H1 (cell line): ENCODE data around the gene LPCAT1. TPM values are rescaled to one million over a fixed set of nuclear protein-coding genes. Genes with fewer than 3 reads are reported as not detected.

Experiments used
- CTCF ChIA-PET: fragments of 300-600 bp; sonication (Branson Sonifier 250); formaldehyde crosslinking; loops from one replicate; lab custom pipeline; 2021; ENCODE audit not compliant: partially characterized antibody; lab: Charles Lee
- POLR2A ChIA-PET: fragments of 300-600 bp; sonication (Branson Sonifier 250); formaldehyde crosslinking; loops from one replicate; lab custom pipeline; 2021; ENCODE audit warnings: inconsistent platforms; ENCODE audit not compliant: partially characterized antibody; lab: Charles Lee
- DNase-seq, 2 experiments: peaks; one replicate each; pipeline versions ENCODE4 v3.0.0 to v3.0.0-alpha.2; 2010 to 2022; ENCODE audit warnings: low spot score in 2 of 2, low read depth in 1 of 2, mixed read lengths in 1 of 2
- FAIRE-seq: peaks from 2 replicates; lab custom pipeline; 2011; peaks lifted over from hg19 to GRCh38; lab: Jason Lieb, UNC
- H2AFZ ChIP-seq: 2 replicates; pipeline ENCODE4 v1.8.1; 2012; ENCODE audit warnings: low read length, inconsistent platforms
- H2AK5ac ChIP-seq: 2 replicates; pipeline ENCODE4 v1.6.1; 2013; ENCODE audit warnings: low read depth, low read length
- H2BK120ac ChIP-seq: replicated peaks from 2 replicates; pipeline ENCODE3; 2013; ENCODE audit warnings: low read depth, low read length, inconsistent platforms
- H2BK12ac ChIP-seq: 2 replicates; pipeline ENCODE4 v1.6.1; 2013; ENCODE audit warnings: low read depth, low read length
- H2BK15ac ChIP-seq: 2 replicates; pipeline ENCODE4 v1.6.1; 2013; ENCODE audit warnings: low read length
- H2BK20ac ChIP-seq: 2 replicates; pipeline ENCODE4 v1.6.1; 2013; ENCODE audit warnings: low read length
- H2BK5ac ChIP-seq: 2 replicates; pipeline ENCODE4 v1.6.1; 2013; ENCODE audit warnings: low read depth, low read length
- H3K14ac ChIP-seq: 2 replicates; pipeline ENCODE4 v1.6.1; 2013; ENCODE audit warnings: inconsistent platforms; ENCODE audit not compliant: insufficient read length
- H3K18ac ChIP-seq: 2 replicates; pipeline ENCODE4 v1.6.1; 2013; ENCODE audit warnings: low read length; ENCODE audit errors: extremely low read depth
- H3K23ac ChIP-seq: 2 replicates; pipeline ENCODE4 v1.6.1; 2013; ENCODE audit warnings: inconsistent platforms; ENCODE audit not compliant: insufficient read length
- H3K23me2 ChIP-seq: 2 replicates; pipeline ENCODE4 v1.6.1; 2013; ENCODE audit warnings: low read depth, low read length
- H3K27ac ChIP-seq: 2 replicates; pipeline ENCODE4 v1.6.1; 2011; ENCODE audit warnings: low read depth, low read length, inconsistent platforms
- H3K27me3 ChIP-seq, 4 experiments: replicated peaks in 1 of 4; 1 replicate in 1 of 4; 2 replicates in 3 of 4; pipeline versions ENCODE4 v1.6.1 to v1.8.1; 2011 to 2013; ENCODE audit warnings: low read length in 3 of 4, mild to moderate bottlenecking in 3 of 4, inconsistent platforms in 2 of 4, mixed read lengths in 2 of 4, moderate library complexity in 1 of 4; ENCODE audit not compliant: control insufficient read depth in 3 of 4, insufficient read depth in 3 of 4; ENCODE audit errors: extremely low read depth in 1 of 4
- H3K36me3 ChIP-seq, 4 experiments: 2 replicates each; pipeline versions ENCODE4 v1.6.1 to v1.8.1; 2011 to 2013; ENCODE audit warnings: mild to moderate bottlenecking in 4 of 4, low read length in 3 of 4, moderate library complexity in 2 of 4, control low read depth in 1 of 4, inconsistent platforms in 1 of 4; ENCODE audit not compliant: insufficient read depth in 4 of 4, control insufficient read depth in 2 of 4
- H3K4ac ChIP-seq: replicated peaks from 2 replicates; pipeline ENCODE3; 2013; ENCODE audit warnings: low read length, low read depth, mixed read lengths, inconsistent platforms; ENCODE audit not compliant: insufficient read length
- H3K4me1 ChIP-seq, 4 experiments: replicated peaks in 1 of 4; 1 replicate in 1 of 4; 2 replicates in 3 of 4; pipeline versions ENCODE4 v1.6.1 to v1.8.1; 2011 to 2013; ENCODE audit warnings: low read length in 3 of 4, inconsistent platforms in 2 of 4, mixed read lengths in 1 of 4; ENCODE audit not compliant: insufficient read depth in 4 of 4, control insufficient read depth in 3 of 4
- H3K4me2 ChIP-seq, 2 experiments: 2 replicates each; pipeline versions ENCODE4 v1.6.1 to v1.8.1; 2011 to 2013; ENCODE audit warnings: low read depth in 2 of 2, low read length in 2 of 2, control low read depth in 1 of 2, inconsistent platforms in 1 of 2, mild to moderate bottlenecking in 1 of 2; ENCODE audit not compliant: insufficient read depth in 1 of 2
- H3K4me3 ChIP-seq, 4 experiments: fragments of 200-600, 300-600 bp in 1 of 4; sonication (generic), shearing (Covaris generic), sonication (Bioruptor Twin) in 1 of 4; 2 replicates each; pipeline versions ENCODE4 v1.5.1 to v1.8.1; 2011 to 2016; ENCODE audit warnings: low read length in 4 of 4, low read depth in 3 of 4, control low read depth in 2 of 4, inconsistent platforms in 2 of 4, mild to moderate bottlenecking in 2 of 4, mixed read lengths in 1 of 4, moderate library complexity in 1 of 4; ENCODE audit not compliant: insufficient read depth in 2 of 4; ENCODE audit errors: extremely low read depth in 1 of 4
- H3K56ac ChIP-seq: replicated peaks from 2 replicates; pipeline ENCODE3; 2013; ENCODE audit warnings: low read depth, mild to moderate bottlenecking, mixed read lengths, low read length, inconsistent platforms; ENCODE audit not compliant: insufficient read length
- H3K79me1 ChIP-seq: 2 replicates; pipeline ENCODE4 v1.6.1; 2013; ENCODE audit warnings: low read depth, low read length, control low read depth
- H3K79me2 ChIP-seq, 2 experiments: 2 replicates each; pipeline versions ENCODE4 v1.6.1 to v1.8.1; 2012 to 2013; ENCODE audit warnings: low read length in 2 of 2, mild to moderate bottlenecking in 2 of 2, inconsistent platforms in 1 of 2; ENCODE audit not compliant: insufficient read depth in 2 of 2, control insufficient read depth in 1 of 2
- H3K9ac ChIP-seq, 4 experiments: replicated peaks in 1 of 4; 1 replicate in 1 of 4; 2 replicates in 3 of 4; pipeline versions ENCODE4 v1.6.1 to v1.8.1; 2011 to 2013; ENCODE audit warnings: low read depth in 3 of 4, low read length in 3 of 4, control low read depth in 2 of 4, mild to moderate bottlenecking in 2 of 4, moderate library complexity in 2 of 4, inconsistent platforms in 1 of 4; ENCODE audit errors: extremely low read depth in 1 of 4
- H3K9me3 ChIP-seq, 2 experiments: 2 replicates each; pipeline versions ENCODE4 v1.6.1 to v1.8.1; 2012 to 2013; ENCODE audit warnings: mild to moderate bottlenecking in 2 of 2, moderate library complexity in 2 of 2, control low read depth in 1 of 2, inconsistent platforms in 1 of 2, low read depth in 1 of 2, low read length in 1 of 2, mixed read lengths in 1 of 2; ENCODE audit not compliant: insufficient read depth in 2 of 2
- H4K20me1 ChIP-seq, 2 experiments: replicated peaks in 1 of 2; 2 replicates each; pipeline versions ENCODE3 to v1.8.1; 2011 to 2013; ENCODE audit warnings: inconsistent platforms in 2 of 2, low read length in 2 of 2, mild to moderate bottlenecking in 1 of 2; ENCODE audit not compliant: insufficient read depth in 2 of 2, control insufficient read depth in 1 of 2
- H4K5ac ChIP-seq: 2 replicates; pipeline ENCODE4 v1.6.1; 2013; ENCODE audit warnings: low read length, low read depth, mixed read lengths, inconsistent platforms; ENCODE audit not compliant: insufficient read length
- H4K8ac ChIP-seq: 2 replicates; pipeline ENCODE4 v1.8.0; 2013; ENCODE audit warnings: mild to moderate bottlenecking, moderate library complexity, low read length, inconsistent platforms; ENCODE audit not compliant: insufficient read depth; ENCODE audit errors: extremely low read depth
- H4K91ac ChIP-seq: replicated peaks from 2 replicates; pipeline ENCODE3; 2013; ENCODE audit warnings: low read length, mixed read lengths, inconsistent platforms; ENCODE audit not compliant: insufficient read length
- POLR2A ChIP-seq, 2 experiments: IDR thresholded peaks; 1 replicate in 1 of 2; 2 replicates in 1 of 2; pipeline ENCODE4 v1.6.1; 2011; ENCODE audit warnings: low read depth in 2 of 2, low read length in 2 of 2, mild to moderate bottlenecking in 2 of 2; ENCODE audit errors: control extremely low read depth in 1 of 2
- TAF7 ChIP-seq: optimal IDR thresholded peaks from 2 replicates; pipeline ENCODE3; 2011; ENCODE audit warnings: low read depth, mild to moderate bottlenecking, inconsistent platforms, low read length, moderate library complexity, borderline replicate concordance
- USF2 ChIP-seq: IDR thresholded peaks from 2 replicates; pipeline ENCODE4 v1.6.1; 2011; ENCODE audit warnings: low read length, improper control_type of control experiment
- WGBS, 2 experiments: shearing (Covaris generic) in 1 of 2; methylation state at CpG; one replicate each; pipeline versions ENCODE4 v1.1.6 to v1.1.7; 2013 to 2015; ENCODE audit warnings: low lambda C conversion rate in 2 of 2, mixed read lengths in 2 of 2, inconsistent platforms in 1 of 2, low coverage in 1 of 2, missing lambda C conversion rate in 1 of 2; ENCODE audit not compliant: insufficient replicate concordance in 2 of 2, insufficient coverage in 1 of 2, insufficient read length in 1 of 2; ENCODE audit errors: extremely low coverage in 1 of 2, missing lambda C conversion rate in 1 of 2; 5-methylcytosine and 5-hydroxymethylcytosine counted together
- polyA plus RNA-seq, 7 experiments: library from polyadenylated mRNA; depleted of rRNA in 3 of 7; stranded (reverse) in 5 of 7; unstranded in 2 of 7; fragments of >200 nt in 5 of 7; fragments of 200-250 nt in 2 of 7; gene quantifications; 1 replicate in 5 of 7; 2 replicates in 1 of 7; 4 replicates in 1 of 7; pipeline versions ENCODE4 v1.2.1 to v1.2.3, GENCODE V29; 2011 to 2013; ENCODE audit warnings: missing spikeins in 2 of 7, mixed read lengths in 2 of 7
- total RNA-seq: library from RNA; stranded (reverse); fragmentation: NEBNext Ultra II Directional; extraction: Animal tissue kit (Norgen Biotek cat#: 25700); gene quantifications from 2 replicates; pipeline ENCODE4 v1.2.1, GENCODE V29; 2021

Gene LPCAT1
- total and polyA plus RNA-seq, 2 of the 8 experiments (the other 6 are each of a cell fraction or from before 2014, with no cell fraction given): 107 to 260 TPM

- Histone ChIP-seq H4K20me1 (peaks cover 0 to 10% of the 10 kb centered on the region in 2 experiments), H4K8ac (no peak overlapping the region), H3K56ac (no peak overlapping the region), H3K9ac (no peak overlapping the region), H3K4me1 (no peaks in the 10 kb centered on the region), H3K18ac (no peak overlapping the region), H3K79me1 (peaks cover 5% of the 10 kb centered on the region; the same call in 1 of the 2 replicates), H3K4me2 (no peak overlapping the region), H3K23me2 (no peaks in the 10 kb centered on the region), H3K23ac (no peak overlapping the region), H3K27ac (no peak overlapping the region), H4K91ac (no peak overlapping the region), H4K5ac (no peak overlapping the region), H3K79me2 (peaks cover 0 to 3% of the 10 kb centered on the region in 2 experiments; a peak in 1 of 4 replicates), H2AK5ac (no peak overlapping the region), H2BK12ac (no peak overlapping the region), H3K27me3 (no peaks in the 10 kb centered on the region; a peak in 1 of 7 replicates), H2BK120ac (no peak overlapping the region), H3K14ac (no peak overlapping the region), H2BK20ac (no peak overlapping the region), H2AFZ (no peak overlapping the region), H2BK15ac (no peak overlapping the region), H3K4ac (no peak overlapping the region), H3K36me3 (peaks cover 9 to 73% (median 55%) of the 10 kb centered on the region in 4 experiments; a peak in 7 of 8 replicates), H3K9me3 (peaks cover 28 to 47% of the 10 kb centered on the region in 2 experiments), H3K4me3 (no peak overlapping the region), H2BK5ac (no peak overlapping the region)
- FAIRE-seq: no peak
- ChIA-PET POLR2A (interaction anchor here (0.9 to 1.5 kb wide), 7 partner anchors 9 to 80 kb away, joined by 3 to 8 read pairs (median 4); no protein-coding TSS in a partner anchor), CTCF (no interaction called here)
- TF ChIP-seq TAF7: no peak
- peak in 1 of 2 experiments; percentile 38; a peak in 1 of 3 replicates for TF ChIP-seq POLR2A (IDR thresholded peaks at IDR 0.05; ENCODE audit: control extremely low read depth in 1 of 2, low read depth in 2 of 2, low read length in 2 of 2)
- no peak for TF ChIP-seq USF2
- no peak for DNase-seq
- 90% methylated on average over 16 of the region's 16 CpGs; no CpG with 5 or more reads in 1 of the 2 experiments for WGBS, 2 experiments
These were observed 63.6 kb downstream of the LPCAT1 start for GRCh38 chr5:1460054-1460682.
